Measurements from ENCODE around the gene TOP2A.
A peak's percentile ranks its signal among the peaks of the same experiment; 100 is the strongest.

Gene TOP2A

DNA sequence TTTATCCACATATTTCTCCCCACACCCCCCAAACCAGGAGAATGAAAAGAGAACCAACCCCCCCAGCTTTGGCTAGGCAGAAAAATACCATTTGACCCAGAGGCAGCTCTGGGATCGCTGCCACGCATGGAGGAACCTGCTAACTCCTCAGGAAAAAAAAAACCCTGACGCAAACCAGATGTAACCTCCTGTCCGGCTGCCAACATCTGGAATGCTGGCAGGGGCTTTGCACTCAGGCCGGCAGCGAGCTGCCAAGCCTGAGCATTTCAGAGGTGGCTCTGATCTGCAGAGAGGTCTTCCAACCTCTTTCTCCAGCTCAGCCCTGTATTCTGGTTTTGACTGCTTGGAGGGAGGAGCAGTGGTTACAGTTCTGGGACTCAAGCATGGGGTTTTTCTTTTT, 33.7 kb upstream of the TOP2A start:
- no peak for DNase-seq

DNA sequence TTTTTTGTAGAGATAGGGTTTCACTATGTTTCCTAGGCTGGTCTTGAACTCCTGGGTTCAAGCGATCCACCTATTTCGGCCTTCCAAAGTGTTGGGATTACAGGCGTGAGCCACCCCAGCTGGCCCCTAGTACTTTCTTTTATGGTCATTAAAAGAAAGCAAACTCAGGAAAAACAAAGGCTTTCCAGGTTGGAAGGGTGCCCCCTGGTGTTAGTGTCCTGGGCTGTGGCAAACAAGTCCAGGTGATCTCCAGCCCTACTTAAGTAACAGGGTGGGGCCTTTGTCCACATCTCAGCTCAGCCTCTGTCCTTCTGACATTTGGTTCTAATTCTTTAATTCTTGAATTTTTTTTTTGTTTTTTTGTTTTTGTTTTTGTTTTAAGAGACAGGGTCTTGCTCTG, 32.5 kb upstream of the TOP2A start:
- peak; percentile 12 for DNase-seq

- peak; percentile 5 for DNase-seq
Observed at GRCh38 chr17:40448639-40449261, 31.1 kb upstream of the TOP2A start.

GRCh38 chr17:40448213-40448638, 30.5 kb upstream of the TOP2A start:
- DNase-seq: peak; percentile 76

GRCh38 chr17:40447806-40448205, 30.1 kb upstream of the TOP2A start:
- DNase-seq: no peak

DNA sequence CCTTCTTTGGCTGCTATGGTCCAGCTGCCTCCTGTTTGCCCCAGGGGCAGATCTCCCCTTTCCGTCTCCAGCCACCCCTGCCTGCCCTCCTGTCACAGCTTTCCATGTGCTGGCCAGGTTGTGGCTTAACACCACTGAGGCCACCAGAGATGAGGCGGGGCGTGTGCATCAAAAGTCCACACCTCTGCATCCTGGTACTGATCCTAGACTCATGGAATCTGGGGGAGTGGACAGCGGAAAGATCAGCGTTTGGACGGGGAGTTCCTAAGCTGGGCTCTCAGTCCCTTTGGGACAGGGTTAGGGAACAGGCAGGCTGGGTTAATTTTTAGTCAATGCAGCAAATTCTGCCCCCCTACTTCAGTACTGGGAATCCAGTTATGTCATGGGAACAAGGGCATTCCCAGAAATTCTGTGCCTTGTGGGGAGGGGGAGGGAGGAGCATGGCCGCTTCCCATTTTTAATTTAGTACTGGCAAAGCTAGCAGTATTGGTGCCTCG, 29.5 kb upstream of the TOP2A start:
- DNase-seq: no peak

DNA sequence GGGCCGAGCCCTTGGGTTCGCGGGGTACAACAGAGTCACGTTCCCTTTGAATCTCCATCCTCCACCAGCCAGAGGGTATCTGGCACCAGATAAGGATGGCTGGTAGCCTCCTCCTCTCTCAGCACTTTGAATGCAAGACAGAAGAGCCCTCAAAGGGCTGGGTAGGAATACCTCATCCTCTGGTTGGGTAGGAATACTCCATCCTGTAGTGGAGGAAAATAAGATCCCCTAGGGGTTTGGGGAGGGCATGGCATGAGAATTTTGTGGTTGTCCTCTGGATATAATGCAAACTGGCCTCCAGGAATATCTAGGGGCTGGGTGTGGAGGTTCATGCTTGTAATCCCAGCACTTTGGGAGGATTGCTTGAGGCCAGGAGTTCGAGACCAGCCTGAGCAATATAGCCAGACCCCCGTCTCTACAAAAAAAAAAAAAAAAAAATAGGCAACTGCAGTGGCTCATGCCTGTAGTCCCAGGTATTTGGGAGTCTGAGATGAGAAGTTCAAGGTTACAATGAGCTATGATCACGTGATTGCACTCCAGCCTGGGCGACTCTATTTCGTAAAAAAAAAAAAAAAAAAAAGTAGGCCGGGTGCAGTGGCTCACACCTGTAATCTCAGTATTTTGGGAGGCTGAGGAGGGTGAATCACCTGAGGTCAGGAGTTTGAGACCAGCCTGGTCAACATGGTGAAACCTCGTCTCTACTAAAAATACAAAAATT, 28.2 kb upstream of the TOP2A start:
- no peak for DNase-seq

- DNase-seq: no peak
Observed at GRCh38 chr17:40443988-40444899, 26.5 kb upstream of the TOP2A start.

- peak; percentile 68 for DNase-seq
Observed at GRCh38 chr17:40443196-40443987, 25.7 kb upstream of the TOP2A start, which contains the start of gene IGFBP4. Gene IGFBP4 (plus strand): TSS chr17:40443450. CDS start chr17:40443736, 286 bp downstream.

GRCh38 chr17:40442392-40443195, 24.9 kb upstream of the TOP2A start:
- peak; percentile 33 for DNase-seq

- no peak for DNase-seq
Observed at GRCh38 chr17:40440166-40440565, 22.5 kb upstream of the TOP2A start.

DNA sequence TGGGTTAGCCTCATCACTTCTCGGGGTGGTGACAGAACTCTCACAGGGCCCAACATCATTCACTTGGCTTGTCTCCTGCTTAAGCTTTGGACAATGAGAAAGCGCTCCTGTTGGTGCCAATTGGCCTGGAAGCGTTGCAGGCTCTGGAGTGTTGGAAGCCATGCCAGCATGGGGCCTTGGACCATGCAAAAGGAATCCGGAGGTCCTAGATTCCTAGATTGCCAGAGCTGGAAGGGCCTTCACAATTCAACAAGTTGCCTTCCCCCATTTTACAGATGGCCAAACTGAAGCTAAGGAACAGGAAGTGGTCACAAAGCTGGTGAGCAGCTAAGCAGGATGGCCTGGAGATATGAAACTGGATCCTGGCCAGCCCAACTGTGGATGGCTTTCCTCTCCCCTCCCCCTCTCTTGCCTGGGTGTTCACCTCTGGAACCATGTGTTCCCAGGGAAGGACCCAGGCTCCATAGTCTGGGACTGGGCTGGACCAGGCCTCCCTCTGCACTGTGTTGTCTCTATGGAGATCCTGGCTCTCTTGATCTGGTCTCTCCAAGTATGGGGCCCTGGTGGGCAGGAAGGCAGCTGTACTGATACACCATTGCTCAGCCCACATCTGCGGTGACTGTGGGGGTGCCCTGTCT, 19.5 kb upstream of the TOP2A start:
- peak; percentile 89 for DNase-seq

GRCh38 chr17:40436636-40437035, 18.9 kb upstream of the TOP2A start:
- DNase-seq: peak; percentile 74

DNA sequence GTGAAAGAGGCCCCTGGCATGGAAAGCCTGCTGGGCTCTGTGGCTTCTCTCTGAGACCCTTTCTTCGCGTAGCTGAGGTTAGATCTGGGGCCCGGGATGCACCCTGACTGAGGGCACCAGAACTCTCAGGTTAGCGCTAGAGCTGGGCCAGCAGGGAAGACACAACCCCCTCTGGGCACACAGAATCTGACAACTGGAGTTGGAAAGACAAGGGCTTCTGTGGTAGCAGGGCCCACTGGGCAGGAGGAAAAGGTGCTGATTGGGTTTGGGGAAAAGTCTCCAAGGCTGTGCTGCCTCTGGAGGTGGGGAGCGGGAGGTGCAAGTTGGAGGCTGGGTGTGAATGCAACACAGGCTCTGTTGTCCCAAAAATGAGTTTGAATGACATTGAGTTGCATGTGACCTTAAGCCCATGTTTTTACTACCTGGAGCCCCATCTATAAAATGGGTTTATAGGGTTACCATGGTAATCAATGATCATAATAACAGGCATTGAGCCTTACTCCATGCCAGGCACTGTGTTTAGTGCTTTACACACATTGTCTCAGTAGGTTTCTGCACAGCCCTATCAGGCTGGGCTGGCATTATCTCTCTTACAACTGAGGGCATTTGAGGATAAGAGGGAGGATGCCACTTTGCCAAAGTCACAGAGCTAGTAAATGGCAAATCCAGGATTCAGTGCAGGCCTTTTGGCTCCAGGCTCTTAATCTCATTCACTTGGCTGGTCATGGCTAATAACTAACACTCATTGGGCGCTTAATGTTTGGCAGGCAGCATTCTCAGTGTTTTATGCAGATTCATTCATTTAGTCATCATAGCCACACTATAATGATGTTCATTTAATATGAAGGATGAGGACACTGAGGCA, 16.1 kb upstream of the TOP2A start:
- no peak for DNase-seq

GRCh38 chr17:40432864-40433528, 15.3 kb upstream of the TOP2A start:
- DNase-seq: no peak

GRCh38 chr17:40431231-40431602, 13.5 kb upstream of the TOP2A start:
- no peak for DNase-seq

GRCh38 chr17:40430272-40431230, 12.9 kb upstream of the TOP2A start:
- DNase-seq: no peak

DNA sequence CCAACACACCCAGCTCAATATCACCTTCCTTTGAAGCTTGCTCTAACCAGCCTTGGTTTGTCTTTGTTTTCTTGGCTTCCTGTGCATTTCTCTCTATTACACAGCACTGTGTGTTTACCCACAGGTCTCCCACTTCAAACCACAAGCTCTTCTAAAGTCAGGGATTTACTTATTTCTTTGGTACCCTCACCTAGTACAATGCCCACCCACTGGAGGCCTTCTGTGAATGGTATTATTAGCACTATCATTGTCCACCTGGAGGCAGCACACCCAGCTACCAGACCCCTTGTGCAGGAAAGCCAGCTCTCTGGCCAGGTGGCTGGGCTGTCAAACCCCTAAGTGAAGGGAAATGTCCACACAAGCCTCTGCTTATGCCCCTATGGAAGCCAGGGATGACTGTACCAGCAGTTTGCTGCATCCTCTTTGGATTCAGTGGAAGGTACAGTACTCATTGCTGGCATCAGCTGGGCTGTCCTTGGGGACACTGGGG, 9.4 kb upstream of the TOP2A start:
- DNase-seq: no peak
